ENCODE results near the gene ADM5. TPM values are rescaled to one million over a fixed set of nuclear protein-coding genes. Genes with fewer than 3 reads are reported as not detected.
"Not testable (repeated sequence)": the region's sequence is repeated elsewhere in the genome, so short reads cannot be mapped to it uniquely, and the experiment has no call there.

ADM5 gene
- total and polyA plus RNA-seq, 10 donors, result 1.4 to 14.2 (median 3.7) TPM

- no peaks in the 10 kb centered on the region for H3K36me3 ChIP-seq
- WGBS, 5 donors, result 80 to 94% (median 85%) methylated on average over 6 to 8 of the region's 8 CpGs
- no peak for TF ChIP-seq POLR2AphosphoS5 (IDR thresholded peaks at IDR 0.05)
- no peak for TF ChIP-seq POLR2A (IDR thresholded peaks at IDR 0.05)
- TF ChIP-seq CTCF (IDR thresholded peaks at IDR 0.05 in 8 of 11, conservative IDR thresholded peaks at IDR 0.05 in 3 of 11), result no peak
Measured at GRCh38 chr19:49713236-49713845, 23.9 kb downstream of the ADM5 start.

GRCh38 chr19:49716154-49716553 lies 26.8 kb downstream of the ADM5 start:
- peaks cover 0 to 28% (median 13%) of the 10 kb centered on the region in 6 donors for H3K4me1 ChIP-seq
- intact Hi-C loops (cut with DNase I; ENCODE audit: low total_unique reads), result no loop called here
- H3K27me3 ChIP-seq (replicated peaks in 1 of 7), result no peaks in the 10 kb centered on the region
- no peaks in the 10 kb centered on the region for H3K36me3 ChIP-seq
- H3K27ac ChIP-seq, result peak overlapping the region in 3 of 8 donors; percentile 89 to 93 (median 92)
- H3K9me3 ChIP-seq, result no peaks in the 10 kb centered on the region
- no peak for TF ChIP-seq CTCF (IDR thresholded peaks at IDR 0.05 in 8 of 11, conservative IDR thresholded peaks at IDR 0.05 in 3 of 11)
- TF ChIP-seq POLR2AphosphoS5 (IDR thresholded peaks at IDR 0.05), result no peak
- no peak for TF ChIP-seq POLR2A (IDR thresholded peaks at IDR 0.05)
- WGBS, 5 donors, result 44 to 79% (median 57%) methylated on average over 3 of the region's 3 CpGs
- no peak for DNase-seq
- no peak overlapping the region for H3K4me3 ChIP-seq

More at GRCh38 chr19:49713236-49713845, 23.9 kb downstream of the ADM5 start:
- DNase-seq, result no peak
- H3K27me3 ChIP-seq (replicated peaks in 1 of 7), result no peaks in the 10 kb centered on the region
- H3K4me1 ChIP-seq, result peaks cover 0 to 19% (median 12%) of the 10 kb centered on the region in 6 donors
- no peaks in the 10 kb centered on the region for H3K9me3 ChIP-seq
- no peak overlapping the region for H3K4me3 ChIP-seq
- intact Hi-C loops (cut with DNase I; ENCODE audit: low total_unique reads), result no loop called here
- no peak overlapping the region for H3K27ac ChIP-seq

GRCh38 chr19:49718511-49718910 lies 29.1 kb downstream of the ADM5 start:
- H3K27ac ChIP-seq, result peak overlapping the region in 7 of 8 donors; percentile 79 to 93 (median 90)
- TF ChIP-seq POLR2AphosphoS5 (IDR thresholded peaks at IDR 0.05) (no peak), POLR2A (IDR thresholded peaks at IDR 0.05) (no peak), CTCF (IDR thresholded peaks at IDR 0.05 in 8 of 11, conservative IDR thresholded peaks at IDR 0.05 in 3 of 11) (no peak)

GRCh38 chr19:49718991-49719390 lies 29.6 kb downstream of the ADM5 start:
- Histone ChIP-seq H3K4me1 (peaks cover 0 to 28% (median 13%) of the 10 kb centered on the region in 6 donors), H3K27me3 (replicated peaks in 1 of 7) (no peaks in the 10 kb centered on the region), H3K4me3 (no peak overlapping the region), H3K27ac (peak overlapping the region in 3 of 8 donors; percentile 87 to 93 (median 92)), H3K9me3 (no peaks in the 10 kb centered on the region), H3K36me3 (no peaks in the 10 kb centered on the region)
- intact Hi-C loops (cut with DNase I; ENCODE audit: low total_unique reads), result no loop called here
- TF ChIP-seq CTCF (IDR thresholded peaks at IDR 0.05 in 8 of 11, conservative IDR thresholded peaks at IDR 0.05 in 3 of 11) (no peak), POLR2A (IDR thresholded peaks at IDR 0.05) (no peak), POLR2AphosphoS5 (IDR thresholded peaks at IDR 0.05) (no peak)
- 83 to 90% (median 85%) methylated on average over 6 of the region's 6 CpGs for WGBS, 5 donors
- no peak for DNase-seq

More at GRCh38 chr19:49718511-49718910, 29.1 kb downstream of the ADM5 start:
- Histone ChIP-seq H3K4me3 (peak overlapping the region in 1 of 8 donors; percentile 72), H3K9me3 (no peaks in the 10 kb centered on the region), H3K4me1 (peaks cover 0 to 28% (median 13%) of the 10 kb centered on the region in 6 donors), H3K36me3 (no peaks in the 10 kb centered on the region), H3K27me3 (replicated peaks in 1 of 7) (no peaks in the 10 kb centered on the region)
- intact Hi-C loops (cut with DNase I; ENCODE audit: low total_unique reads), result no loop called here
- DNase-seq, result no peak
- 92 to 97% (median 94%) methylated on average over 8 of the region's 8 CpGs for WGBS, 5 donors

GRCh38 chr19:49719420-49719819 lies 30.0 kb downstream of the ADM5 start:
- H3K27me3 ChIP-seq (replicated peaks in 1 of 7); H3K27ac ChIP-seq; H3K4me3 ChIP-seq; H3K36me3 ChIP-seq; DNase-seq; intact Hi-C loops (cut with DNase I; ENCODE audit: low total_unique reads); H3K9me3 ChIP-seq: not testable (repeated sequence)
- WGBS, 5 donors, result 85 to 92% (median 91%) methylated on average over 22 of the region's 22 CpGs
- H3K4me1 ChIP-seq, result peaks cover 0 to 28% (median 13%) of the 10 kb centered on the region in 6 donors

Data from spleen (tissue), 11 donors.